ENCODE results near the gene ACBD7.

The ACBD7 gene

DNA sequence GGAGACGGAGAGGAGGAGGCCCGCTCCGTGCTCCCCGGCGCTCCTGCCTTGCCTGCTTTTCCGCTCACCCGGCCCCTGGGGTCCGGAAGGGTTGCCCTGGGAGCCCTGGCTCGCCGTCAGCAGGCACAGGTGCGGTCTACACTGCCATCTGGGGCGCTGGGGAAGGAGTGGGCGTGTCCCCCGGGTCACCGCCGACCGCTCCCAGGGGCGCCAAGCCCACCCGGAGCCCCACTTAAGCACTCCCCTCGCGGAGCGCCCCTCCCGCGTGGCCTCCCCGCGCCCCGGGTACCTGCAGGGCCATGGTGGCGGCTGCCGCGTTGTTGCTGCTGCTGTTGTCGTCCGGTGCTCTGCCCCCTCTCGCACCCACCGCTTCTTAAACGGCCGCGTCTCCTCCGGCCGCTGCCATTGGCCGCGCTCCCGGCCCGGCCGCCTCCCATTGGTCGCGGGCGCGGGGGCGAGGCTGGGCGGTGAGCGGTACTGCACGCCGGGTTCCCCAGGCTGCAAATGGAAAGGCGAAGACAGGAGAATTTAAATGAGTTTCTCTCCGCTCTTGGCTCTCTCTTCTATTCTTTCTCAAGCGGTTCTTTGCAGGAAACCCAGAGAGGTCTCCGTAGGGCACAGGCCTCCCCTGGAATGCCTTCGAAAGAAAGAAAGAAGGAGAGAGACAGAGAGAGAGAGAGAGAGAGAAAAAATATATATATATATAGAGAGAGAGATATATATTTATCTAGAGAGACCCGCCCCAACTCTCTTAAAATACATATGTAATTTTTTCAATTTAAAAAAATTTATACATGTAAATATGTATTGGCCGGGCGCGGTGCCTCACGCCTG is at the start of gene ACBD7:
Gene ACBD7 (minus strand): TSS at position 349 of the 834 bp plus-strand sequence. CDS start 48 bp downstream, at position 301.
- peak; percentile 79 for DNase-seq

DNA sequence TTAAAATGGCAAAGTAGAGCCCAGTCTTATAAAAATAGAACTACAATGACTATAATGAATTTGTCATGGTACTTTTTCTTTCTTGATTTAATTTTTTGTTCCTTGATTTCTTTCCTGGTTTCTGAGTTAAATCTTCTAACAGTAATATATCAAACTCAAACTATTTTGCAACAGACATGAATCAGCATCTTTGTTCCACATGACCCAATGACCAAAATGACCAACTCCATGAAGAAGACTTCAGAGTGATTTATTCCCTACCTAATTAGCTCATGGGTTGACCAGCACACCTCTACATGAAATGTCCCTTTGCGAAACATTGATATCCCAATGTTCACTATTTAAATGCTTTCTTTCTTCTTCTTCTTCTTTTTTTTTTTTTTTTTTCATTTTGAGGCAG is 49.1 kb upstream of the ACBD7 start:
- DNase-seq, result no peak

DNA sequence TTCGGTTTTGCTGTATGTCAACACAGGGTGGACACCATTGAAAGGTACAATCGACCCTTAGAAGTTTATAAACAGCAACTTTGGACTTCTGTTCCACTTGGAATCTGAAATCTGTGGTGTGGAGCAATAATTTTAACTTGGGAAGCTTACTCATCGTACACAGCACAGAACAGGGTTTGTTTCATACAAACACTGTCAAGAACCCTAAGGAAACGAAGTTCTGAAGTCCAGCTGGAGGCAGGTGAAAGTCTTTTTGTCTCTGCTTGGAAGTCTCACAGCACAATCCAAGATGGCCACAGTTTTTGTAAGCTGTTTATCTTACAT is 48.4 kb upstream of the ACBD7 start:
- no peak for DNase-seq

DNA sequence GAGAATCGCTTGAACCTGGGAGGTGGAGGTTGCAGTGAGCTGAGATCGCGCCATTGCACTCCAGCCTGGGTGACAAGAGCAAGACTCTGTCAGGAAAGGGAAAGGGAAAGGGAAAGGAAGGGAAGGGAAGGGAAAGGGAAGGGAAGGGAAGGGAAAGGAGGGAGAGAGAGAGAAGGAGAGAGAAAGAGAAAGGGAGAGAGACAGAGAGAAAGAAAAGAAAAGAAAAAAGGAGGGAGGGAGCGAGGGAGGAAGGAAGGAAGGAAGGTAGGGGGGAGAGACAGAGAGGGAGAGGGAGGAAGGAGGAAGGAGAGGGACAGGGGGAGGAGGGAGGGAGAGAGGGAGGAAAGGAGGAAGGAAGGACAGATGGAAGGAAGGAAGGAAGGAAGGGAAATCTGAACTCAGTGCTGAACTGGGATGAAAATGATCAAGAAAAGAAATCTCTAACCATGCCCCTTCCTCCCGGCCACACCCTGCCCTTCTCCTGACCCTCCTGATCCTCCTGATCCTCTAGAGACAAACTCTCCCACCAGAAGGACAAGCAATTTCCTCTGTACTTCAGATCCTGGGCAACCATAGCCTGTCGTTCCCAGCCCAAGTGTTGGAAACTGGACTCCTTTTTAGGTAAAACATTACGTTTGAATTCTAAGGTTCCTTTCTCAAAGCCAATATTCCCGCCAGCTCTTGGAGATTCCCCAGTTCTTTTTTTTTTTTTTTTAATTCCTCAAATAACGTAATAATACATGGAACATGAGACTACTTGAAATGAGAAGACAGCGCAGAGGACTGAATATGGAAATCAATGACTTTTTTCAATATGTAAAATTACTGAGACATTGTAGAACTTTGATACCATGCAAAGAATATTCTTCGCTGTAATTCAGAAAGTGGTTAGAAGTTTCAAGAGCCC is 47.8 kb upstream of the ACBD7 start:
- no peak for DNase-seq

DNA sequence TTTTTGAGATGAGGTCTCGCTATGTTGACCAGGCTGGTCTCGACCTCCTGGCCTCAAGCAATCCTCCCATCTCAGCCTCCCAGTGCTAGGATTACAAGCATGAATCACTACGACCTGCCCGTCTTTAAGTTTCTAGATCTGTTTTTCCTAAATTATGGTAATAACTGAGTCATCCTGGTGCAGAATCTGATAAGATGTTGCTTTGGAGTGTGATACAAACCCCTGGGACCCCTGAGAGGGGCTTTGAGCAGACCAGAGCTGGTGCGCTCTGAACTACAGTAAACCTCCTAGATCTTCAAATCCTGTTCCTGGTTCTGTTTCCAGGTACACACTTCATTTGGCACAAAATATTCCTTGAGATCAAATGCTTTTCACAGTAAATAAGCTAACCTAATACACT is 42.8 kb upstream of the ACBD7 start:
- no peak for DNase-seq

DNA sequence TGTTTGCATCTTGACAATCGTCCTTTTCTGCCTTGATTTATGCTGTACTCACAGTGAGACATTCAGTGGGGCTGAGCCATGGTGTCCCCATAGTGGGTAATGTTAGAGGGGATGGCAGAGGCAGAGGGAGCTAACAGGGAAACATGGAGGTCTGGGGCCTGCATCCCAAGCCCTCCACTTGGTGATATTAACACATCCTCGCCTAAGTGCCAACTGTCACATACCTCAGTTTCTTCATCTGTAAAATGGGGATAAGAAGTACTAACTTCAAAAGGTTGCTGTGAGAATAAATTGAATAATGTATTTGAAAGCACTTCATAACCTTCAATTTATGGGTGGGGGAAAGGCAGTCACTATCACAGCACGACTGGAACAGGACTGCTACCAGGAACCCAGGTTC is 36.3 kb upstream of the ACBD7 start:
- DNase-seq, result no peak

DNA sequence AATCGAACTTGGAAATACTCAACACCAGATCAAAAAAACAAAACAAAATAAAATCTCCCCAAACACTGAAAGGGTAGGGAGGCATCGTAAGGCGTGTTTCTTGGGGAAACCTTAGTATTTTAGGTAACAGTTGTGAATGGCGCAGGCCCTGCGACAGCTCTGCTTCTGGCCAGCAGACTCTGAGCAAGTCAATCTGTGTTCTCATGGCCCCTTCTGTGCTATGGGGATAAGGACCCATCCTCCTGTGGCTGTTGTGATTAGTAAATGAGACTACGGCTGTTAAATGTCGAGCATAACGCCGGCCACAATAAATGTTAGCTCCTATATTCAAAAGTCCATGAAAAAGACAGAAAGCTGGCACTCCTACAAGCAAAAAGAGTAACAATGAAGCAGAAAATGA is 35.6 kb upstream of the ACBD7 start:
- no peak for DNase-seq

DNA sequence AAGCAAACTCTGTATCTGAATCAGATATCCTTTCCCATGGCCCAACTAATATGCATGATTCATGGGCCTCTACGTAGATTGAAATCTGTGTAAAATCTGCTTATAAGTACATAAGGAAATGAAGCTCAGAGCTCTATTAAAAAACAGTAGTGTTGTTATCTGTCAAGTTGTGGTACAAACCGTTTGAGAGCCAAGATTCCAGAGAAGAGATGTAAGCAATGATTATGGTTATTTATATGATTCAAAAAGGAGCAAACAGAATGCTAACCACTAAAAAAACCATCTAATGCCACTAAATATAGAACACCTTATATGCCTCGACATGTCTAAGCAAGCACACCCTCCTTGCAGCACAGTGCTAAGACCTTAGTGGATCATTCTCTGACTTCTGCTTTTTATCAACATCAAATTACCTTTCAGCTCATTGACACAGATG is 35.2 kb upstream of the ACBD7 start:
- no peak for DNase-seq

DNA sequence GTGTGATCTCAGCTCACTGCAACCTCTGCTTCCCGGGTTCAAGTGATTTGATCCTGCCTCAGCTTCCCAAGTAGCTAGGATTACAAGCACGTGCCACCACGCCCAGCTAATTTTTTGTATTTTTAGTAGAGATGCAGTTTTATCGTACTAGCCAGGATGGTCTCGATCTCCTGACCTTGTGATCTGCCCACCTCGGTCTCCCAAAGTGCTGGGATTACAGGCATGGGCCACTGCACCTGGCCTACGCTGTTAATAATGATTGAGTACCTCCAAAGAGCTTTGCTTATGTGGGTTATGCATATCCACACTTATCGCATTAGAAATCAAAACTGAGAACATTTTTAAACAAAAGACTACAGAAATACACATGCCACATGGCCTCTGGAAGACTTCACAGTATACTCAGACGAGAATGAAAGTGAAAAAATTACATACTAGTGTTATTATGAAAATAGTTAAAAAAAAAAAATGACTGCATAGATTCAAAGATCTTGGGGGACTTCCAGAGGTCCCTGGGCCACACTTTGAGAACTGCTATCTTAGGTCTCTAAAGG is 34.0 kb upstream of the ACBD7 start:
- no peak for DNase-seq

DNA sequence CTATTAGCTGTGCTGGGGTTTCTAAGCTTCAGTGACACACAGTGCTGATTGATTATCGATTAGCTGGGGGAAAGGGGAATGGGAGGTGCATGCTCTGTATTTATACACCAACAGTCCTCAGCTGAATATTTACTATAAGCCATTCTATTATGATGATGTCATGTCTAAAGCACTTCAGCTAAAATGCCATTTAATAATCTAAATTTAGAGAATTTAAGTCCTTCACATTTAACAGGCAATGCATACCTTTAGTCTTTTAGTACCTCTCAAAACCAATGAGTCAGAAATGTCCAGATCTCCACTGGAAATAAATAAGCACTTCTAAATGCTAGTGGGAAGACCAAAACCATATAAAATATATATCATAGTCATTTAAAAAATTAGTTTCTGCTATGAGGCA is 33.1 kb upstream of the ACBD7 start:
- no peak for DNase-seq

DNA sequence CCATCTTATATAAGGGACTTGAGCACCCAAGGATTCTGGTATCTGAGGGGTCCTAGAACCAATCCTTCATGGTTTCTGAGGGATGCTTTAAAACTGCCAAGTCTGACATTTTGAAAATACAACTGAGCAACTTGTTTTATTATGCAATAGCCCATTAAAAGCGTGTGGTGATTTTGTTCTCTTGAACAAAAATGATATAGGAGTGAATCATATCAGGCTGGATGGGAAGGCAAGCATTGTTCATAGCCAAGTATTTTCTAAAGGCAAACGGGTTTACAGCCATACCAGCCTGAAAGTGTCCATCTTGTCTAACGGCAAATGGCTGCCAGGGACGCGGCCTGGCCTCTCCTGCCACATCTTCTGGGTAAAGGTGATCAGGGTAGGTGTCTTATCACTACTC is 31.9 kb upstream of the ACBD7 start:
- no peak for DNase-seq

DNA sequence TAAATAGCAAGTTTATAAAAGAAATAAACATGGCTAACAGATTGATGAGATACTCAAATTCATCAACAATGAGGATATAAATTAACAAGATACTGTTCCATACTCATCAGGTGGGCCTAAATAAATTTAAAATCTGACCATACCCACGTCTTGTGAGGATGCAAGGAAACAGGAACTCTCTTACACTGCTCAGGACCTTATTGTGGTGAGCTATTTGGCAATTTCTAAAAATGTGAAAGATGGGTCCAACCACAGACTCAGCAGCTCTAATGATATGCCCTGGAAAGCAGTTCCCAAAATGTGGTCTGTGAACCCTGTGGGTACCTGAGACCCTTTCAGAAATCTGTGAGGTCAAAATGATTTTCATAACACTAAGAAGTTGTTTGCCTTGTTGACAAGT is 30.0 kb upstream of the ACBD7 start:
- DNase-seq, result no peak

DNA sequence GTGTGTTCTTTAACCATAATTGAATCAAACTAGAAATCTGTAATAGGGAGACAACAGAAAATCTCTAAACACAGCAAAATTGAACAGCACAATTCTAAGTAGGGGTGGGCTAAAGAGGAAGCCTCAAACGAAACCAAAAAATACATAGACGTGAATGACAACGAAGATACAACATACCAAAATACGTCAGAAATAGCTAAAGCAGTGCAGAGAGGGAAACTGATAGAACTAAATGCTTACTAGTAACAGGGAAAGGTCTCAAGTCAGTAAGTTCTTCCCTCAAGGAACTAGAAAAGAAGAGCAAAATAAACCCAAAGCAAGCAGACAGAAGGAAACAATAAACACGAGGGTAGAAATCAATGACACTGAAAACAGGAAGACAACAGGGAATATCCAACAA is 27.6 kb upstream of the ACBD7 start:
- DNase-seq, result no peak

DNA sequence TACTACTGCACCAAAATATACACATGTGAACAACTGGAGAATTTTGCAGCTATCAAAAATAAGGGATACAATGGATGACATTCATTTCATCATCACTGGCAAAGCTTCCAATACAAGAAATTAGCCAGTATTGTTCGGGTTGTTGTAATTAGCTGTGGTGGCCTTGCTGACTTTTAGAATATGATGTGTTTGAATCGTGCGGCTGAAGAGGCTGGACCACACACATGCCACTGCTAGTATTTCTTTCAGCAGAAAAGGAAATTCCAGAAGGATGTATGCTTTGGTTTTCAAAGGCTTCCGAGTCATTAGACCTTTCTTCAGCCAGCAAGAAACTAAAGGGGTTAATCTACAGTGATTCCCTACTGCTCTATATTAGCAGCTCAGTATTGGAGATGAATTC is 25.2 kb upstream of the ACBD7 start:
- DNase-seq, result no peak

DNA sequence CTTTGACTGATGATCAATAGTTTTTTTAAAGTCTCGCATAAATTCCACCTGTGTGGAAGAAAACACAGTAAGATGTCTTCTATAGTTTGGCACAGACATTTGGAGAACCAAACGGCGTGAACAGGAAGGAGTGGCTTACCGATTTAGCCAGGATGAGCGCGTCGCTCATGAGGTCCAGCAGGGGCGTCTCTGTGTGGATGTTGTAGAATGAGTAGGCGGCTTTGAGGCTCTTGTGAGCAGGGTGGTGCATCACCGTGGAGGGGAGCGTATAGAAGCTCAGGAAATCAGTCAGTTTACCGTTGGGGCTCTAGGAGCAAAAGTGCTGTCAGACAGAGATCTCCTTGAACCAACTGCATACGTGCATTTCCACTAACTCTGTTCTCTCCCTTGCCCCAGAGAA is 24.1 kb upstream of the ACBD7 start:
- DNase-seq, result no peak

DNA sequence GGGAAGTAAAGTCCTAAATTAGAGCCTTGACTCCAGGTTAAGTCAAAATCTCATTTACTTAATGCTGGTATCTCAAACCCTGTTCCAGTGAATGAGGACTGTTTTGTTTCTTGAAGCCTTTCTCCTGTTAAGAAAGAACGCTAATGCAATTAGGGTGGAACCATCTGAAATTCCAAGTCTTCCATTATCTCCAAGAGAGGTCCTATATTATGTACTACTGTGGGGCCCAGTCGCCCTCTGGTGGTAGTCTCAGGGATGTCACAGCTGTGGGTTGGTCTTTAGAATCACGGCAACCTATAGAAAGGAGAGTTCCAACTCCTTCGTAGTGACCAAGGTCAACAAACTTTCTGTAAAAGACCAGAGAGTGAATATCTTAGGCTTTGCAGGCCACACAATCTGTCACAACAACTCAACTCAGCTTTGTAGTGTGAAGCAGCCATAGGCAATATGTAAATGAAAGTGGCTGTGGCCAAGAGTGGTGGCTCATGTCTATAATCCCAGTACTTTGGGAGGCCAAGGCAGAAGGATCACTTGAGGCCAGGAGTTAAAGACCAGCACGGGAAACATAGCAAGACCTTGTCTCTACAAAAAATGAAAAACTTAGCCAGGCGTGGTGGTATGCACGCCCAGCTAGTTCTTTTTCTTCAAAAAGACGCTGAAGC is 17.9 kb upstream of the ACBD7 start:
- peak; percentile 80 for DNase-seq

DNA sequence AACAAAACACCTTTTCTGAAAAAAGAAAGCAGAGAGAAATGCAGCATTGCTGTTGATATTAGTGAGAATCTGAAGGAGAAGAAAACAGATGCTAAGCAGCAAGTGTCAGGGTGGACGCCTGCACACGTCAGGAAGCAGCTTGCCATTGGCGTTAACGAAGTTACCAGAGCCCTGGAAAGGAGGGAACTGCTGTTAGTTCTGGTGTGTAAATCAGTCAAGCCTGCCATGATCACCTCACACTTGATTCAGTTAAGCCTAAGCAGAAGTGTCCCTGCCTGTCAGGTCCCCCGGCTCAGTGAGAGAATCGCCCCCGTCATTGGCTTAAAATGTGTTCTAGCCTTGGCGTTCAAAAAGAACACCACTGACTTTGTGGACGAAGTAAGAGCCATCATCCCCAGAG is 14.9 kb upstream of the ACBD7 start:
- DNase-seq, result no peak

DNA sequence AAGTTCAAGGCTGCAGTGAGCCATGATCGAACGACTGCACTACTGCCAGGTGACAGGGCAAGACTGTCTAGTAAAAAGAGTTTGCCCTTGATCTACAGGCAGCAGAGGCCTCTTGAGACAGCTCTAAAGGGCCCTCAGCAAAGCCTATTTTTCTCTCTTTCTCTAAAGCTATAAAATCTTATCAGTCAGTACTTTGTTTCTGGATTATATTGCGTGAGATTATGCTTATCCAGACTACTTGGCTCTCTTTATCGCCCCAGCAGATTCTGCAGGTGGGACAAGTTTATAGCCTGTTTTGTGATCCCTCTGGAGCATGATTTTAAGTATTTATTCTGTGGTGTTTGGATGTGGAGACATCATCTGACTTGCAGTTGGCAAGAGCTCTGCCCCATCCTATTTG is 11.3 kb upstream of the ACBD7 start:
- no peak for DNase-seq

DNA sequence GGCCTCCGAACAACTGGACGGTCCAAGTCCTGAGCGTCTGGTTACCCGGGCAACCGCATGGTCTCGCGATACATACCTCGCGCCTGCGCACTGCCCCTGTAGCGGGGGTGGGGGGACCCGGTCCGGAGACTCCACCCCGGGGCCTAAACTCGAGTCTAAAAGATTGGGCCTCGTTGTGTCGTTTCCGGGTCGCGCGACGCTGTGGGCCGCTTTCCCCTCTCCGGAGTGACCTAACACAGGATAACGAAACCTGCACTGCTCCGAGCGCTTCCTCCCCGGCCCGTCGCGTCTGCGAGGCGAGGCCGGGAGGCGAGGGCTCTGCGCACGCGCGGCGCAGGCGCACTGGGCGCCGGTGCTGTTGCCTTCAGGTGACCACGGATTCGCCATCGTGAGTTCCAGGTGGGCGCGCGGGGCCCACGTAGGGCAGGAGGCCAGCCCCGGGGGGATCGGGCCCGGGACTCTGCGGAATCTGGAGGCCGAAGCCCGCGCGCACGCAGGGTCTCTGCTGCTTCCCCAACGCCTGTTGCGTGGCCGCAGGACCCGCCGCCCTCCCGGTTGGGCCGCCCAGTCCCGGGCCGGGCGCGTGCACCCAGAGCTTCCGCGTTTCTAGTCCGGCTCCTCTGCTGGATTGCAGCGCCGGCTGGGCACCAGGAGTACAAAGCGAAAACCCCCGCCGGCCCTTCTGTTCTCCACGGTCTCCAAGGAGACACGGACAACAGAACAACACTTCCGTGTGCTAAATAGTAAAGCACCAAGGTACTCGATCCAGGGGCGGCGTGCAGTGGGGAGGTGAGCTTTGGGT is 8.6 kb upstream of the ACBD7 start, which contains the start of gene RPP38:
Gene RPP38 (plus strand): TSS at position 345 of the 802 bp plus-strand sequence. CDS start 5,960 bp downstream, outside the sequence.
- peak; percentile 93 for DNase-seq

DNA sequence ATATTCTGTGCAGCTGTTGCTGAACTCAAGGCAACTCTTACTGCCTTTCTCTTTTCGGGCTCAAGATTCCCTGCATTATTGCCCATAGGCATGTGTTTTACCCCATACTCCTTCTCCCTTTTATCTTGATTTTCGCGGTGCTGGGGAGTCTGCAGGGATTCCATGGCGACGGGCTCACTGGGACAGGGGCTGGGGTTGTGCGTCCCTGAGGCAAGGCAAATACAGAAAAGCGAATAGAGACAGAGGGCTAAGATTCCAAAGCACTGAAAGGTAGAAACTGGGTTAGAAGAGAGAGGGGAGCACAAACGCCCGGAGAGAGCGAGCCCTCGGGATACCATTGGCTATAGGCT is 8.1 kb upstream of the ACBD7 start:
- DNase-seq, result no peak

DNA sequence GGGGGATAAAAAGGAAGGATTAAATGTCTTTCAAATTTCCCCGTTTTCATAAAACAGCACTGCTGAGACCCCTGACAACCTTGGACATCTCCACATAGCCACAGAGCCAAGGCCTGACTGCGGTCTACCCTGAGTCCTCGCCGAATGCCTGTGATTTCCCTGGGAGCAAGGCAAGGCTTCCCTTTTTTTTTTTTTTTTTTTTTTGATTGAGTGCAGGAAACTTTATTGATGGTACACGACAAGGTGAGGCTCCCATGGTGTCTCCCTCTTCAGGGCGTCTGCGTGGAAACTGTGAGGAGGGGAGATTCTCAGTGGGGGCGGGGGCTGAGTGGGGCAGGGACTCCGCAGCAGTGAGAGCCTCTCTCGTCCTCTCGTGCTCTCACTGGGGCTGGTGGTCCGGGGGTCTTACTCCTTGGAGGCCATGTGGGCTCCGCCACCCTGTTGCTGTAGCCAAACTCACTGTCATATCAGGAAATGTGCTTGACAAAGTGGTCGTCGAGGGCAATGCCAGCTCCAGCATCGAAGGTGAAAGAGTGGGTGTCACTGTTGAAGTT is 4.4 kb upstream of the ACBD7 start:
- no peak for DNase-seq

DNA sequence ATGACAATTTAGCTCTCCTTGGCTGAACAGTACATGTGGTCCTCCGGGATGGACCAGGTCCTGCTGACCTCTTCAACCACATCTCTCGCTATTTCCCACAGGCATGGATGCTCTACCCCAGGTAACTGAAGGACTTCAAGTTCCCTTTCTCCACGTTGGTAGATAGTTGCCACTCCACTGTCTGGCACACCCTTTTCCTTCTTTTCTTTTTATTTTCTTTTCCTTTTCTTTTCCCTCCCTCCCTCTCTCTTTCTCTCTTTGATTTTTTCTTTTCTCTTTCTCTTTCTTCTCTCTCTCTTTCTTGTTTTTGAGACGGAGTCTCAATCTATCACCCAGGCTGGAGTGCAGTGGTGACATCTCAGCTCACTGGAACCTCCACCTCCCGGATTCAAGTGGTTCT is 2.8 kb upstream of the ACBD7 start:
- DNase-seq, result no peak

All from CD4-positive, alpha-beta T cell treated with Interleukin-17A for 1 hour (primary cell).